HG03565 (cell line): ENCODE measurements around the gene MAPRE2.

Experiments used
- ATAC-seq: cut with Tn5 transposase; IDR thresholded peaks from one replicate; pipeline ENCODE4 v1.9.1; 2021; ENCODE audit warnings: mild to moderate bottlenecking, moderate library complexity; ENCODE audit not compliant: unreplicated experiment

The MAPRE2 gene

GRCh38 chr18:35118641-35119040 is 77.4 kb downstream of the MAPRE2 start:
- no peak for ATAC-seq

DNA sequence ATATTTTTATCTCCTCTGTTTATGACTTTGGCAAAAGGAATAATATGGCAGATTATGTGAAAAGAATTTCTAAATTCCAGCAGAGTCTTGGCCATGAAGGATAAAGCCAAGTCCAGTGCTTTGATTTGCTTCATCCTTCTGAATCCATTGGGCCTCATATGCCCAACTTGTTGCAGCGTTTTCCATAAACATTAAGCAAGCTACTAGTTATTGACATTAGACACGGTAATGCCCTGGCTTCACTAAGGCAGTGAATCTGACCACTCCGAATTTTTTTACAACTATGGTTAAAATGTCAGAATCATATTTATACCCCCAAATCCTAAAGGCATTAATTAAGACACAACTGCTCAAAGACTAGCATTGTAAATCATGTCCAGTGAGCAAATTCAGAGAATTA is 79.8 kb downstream of the MAPRE2 start:
- no peak for ATAC-seq

DNA sequence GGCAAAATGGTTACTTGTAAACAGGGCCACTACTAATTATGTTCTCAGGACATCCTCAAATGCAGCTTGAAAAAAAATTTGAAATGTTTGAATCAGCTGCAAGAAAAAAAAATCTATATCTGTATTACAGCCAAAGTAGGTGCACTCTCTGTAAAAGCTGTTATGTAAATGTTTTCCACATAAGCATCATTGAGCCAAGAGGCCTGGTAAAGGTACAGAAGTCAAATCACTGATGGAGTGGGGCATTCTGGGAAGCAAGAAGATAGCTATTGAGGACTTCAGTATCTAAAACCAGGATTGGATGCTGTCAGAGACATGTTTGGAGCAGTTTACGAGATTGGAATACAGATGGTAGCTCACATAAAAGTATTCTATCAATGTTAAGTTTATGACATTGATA is 80.3 kb downstream of the MAPRE2 start:
- ATAC-seq, result no peak

DNA sequence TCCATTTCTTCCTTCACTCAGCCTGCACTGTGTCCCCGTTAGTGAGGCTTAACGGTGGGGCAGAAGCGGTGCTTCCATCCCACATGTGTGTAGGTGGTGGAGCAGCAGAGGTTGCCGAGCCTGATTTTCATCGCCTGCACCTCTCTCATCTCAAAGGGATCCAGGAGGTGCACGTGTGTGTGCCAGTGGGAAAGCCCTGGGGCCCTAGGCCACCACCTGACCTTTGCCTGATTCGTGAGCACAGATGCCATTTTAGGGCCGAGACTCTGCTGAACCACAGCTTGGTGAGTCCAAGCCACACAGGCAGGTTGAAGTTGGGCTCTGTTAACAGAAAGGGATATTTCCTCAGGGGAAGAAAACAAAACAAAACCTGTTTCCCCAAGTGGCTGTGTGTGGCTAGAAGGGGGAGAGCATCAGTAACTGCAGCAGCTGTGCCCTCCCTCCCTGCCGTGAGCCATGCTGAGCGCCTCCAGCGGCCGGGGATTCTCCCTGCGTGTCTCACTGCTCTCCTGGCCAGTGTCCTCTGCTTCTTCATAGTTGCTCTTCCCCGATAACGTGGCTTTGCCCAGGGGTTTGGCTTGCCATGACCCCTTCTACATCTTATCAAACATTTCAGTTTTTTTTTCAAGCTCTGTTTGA is 81.5 kb downstream of the MAPRE2 start:
- peak; percentile 68 for ATAC-seq

DNA sequence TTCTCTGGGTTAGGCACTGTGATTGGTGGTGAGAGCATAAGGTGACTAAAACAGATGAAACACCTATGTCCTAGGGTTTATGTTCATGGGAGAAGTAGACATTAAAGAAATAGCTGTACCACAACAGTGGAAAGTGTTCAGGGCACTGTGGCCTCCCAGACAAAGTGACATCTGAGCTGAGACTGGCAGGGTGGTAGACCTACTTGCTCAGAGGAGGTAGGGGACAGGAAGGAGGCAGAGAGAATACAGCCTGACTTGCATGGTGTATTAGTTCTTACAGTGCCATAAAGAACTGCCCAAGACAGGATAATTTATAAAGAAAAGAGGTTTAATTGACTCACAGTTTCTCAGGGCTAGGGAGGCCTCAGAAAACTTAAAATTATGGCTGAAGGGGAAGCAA is 82.6 kb downstream of the MAPRE2 start:
- no peak for ATAC-seq

GRCh38 chr18:35127201-35127600 is 86.0 kb downstream of the MAPRE2 start:
- no peak for ATAC-seq

GRCh38 chr18:35128675-35129074 is 87.5 kb downstream of the MAPRE2 start:
- ATAC-seq, result no peak

- no peak for ATAC-seq
Observed at GRCh38 chr18:35130236-35130635, 89.0 kb downstream of the MAPRE2 start.

DNA sequence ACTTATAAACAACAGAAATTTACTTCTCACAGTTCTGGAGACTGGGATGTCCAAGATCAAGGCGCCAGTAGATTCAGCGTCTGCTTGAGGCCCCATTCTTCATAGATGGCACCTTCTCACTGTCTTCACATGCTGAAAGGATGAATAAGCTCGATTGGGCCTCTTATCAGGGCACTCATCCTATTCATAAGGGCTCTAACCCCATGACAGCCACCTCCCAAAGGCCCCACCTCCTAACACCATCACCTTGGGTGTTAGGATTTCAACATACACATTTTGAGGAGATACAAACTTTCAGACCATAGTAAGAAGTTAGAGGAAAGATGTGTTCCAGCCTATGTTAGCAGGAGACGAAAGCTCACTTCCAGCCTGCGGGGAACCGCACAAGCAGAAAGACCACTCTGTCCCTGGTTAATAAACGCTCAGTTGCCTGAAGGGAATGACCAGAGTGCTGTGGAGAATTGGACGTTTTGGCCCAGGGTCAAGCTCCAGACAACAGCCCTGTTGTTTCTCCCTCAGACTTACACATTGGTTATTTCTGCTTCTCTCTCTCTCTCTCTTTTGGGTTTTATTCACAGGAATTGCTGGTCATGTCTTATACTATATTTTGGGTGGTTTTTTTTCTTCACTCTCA is 90.3 kb downstream of the MAPRE2 start:
- ATAC-seq, result no peak

DNA sequence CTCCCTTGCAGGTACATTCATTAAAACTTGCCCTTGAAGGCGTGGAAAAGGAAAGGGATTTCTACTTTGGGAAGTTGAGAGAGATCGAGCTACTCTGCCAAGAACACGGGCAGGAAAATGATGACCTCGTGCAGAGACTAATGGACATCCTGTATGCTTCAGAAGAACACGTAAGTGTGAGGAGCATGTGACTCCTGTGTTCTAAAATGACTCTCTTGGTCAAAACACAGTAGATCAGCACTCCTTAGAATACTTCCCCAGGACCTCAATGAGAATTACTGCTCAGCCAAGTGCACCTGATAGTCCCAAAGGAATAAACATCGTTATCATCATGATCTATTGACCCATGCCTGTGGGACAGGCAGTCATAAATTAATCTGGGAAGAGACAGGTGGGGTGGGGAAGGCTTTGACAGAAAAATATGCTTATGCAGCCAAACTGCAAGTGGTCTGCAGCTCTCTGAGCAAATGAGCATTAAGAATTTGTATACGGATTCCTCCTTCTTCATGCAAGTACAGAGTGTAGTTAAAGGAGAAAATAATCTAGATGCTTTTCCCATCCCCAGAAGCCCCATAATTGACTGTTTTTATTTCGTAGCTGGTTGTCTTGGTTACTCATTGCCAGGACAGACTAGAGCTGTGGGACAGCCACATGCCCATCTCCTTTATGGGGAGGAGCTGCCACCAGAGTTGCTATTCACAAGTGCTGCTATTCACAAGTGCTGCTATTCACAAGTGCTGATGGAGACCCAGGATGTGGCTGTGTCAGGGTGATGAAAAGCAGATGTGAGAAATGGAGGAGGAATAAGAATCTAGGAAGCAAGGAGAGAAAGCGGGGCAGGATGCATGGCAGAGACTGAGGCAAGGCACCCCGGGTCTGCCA is 91.0 kb downstream of the MAPRE2 start:
- ATAC-seq, result no peak

GRCh38 chr18:35134190-35134730 is 93.0 kb downstream of the MAPRE2 start:
- ATAC-seq, result no peak

DNA sequence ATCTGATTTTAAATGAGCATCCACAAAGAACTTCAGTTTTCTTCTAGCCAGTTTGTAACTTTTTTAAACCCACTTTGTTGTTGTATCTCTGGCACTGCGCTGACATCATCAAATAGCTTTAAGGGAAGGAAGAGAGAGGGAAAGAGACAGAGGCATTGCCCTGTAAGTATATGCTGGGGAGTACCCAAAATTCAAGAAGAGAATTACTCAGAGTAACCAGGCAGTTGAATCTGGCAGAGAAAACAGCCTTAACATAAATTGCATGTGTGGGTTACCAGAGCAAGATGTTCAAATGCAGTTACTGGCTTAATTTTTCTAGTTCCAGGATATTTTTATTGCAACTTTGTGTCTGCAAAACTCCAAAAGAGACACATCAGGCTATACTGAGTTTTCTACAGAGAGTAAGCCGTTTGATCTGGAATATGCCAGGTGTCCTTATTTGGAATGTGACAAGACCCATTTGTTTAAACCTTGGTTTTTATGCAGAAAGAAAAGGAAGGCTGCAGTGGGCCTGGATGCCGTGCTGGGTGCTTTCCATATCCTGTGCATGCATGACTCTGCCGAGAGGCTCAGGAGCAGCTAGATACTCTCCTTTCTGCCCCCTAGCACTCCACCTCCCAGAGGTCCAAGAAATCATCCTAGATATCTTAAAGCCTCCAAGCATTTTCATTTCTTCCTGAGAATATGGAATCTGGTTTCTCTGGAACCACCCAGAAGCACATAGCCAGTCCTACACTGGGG is 93.7 kb downstream of the MAPRE2 start:
- no peak for ATAC-seq

DNA sequence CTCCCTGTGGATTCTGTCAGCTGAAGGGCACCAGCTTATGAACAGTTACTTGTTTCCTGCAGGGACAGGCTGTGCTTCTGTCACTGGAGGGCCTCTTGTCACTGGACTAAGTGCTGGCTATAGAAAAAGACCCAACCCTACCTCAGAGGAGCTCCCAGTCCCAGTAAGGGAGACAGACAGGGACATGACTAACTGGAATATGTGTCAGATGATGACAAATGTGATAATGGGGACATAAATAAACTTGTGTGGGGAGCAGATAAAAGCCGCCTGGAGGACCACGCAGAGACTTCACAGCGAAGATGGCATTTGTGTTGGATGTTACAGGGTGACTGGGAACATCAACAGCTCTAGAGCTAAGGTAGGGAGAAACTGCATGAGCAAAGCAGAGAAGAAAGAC is 95.0 kb downstream of the MAPRE2 start:
- ATAC-seq, result no peak

- no peak for ATAC-seq
Observed at GRCh38 chr18:35136885-35137284, 95.7 kb downstream of the MAPRE2 start.

GRCh38 chr18:35137632-35138031 is 96.4 kb downstream of the MAPRE2 start:
- ATAC-seq, result no peak

GRCh38 chr18:35138773-35139172 is 97.6 kb downstream of the MAPRE2 start:
- no peak for ATAC-seq

DNA sequence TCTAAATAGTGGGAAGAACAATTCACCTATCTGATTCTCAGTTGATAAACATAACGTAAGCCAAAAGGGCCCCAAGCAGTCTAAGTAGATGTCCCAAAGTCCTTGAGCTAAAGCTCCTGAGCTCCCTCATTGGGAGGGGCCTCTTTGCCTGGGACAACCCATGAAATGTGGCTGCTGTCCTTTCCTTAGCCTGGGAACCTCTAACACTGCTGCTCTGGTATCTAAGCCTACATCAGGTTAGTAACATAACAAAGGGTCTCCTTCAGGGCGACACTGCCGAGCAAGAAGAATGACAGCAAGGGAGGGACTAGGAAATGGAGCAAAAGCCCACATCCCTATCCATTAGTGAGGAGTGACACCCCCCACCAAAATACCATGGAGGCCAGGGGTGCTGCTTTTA is 98.3 kb downstream of the MAPRE2 start:
- no peak for ATAC-seq

DNA sequence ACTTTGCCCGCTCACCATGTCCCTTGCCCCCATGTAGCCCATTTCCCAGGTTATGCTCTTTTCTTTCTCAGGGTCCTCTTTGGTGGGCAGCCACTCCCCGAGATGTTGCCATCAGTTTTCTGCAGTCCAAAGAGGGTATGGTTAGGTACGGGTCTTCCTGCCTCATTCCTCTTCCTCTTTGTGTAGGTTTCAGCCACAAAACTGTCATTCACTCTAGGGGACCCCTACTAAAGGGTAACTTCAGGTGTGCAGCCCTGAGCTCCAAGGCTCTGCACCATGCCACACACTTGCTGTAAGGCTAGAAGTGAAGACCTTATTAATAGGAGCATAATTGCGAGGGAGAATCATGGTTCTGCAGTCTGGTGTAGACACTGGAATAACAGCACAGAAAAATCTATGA is 99.9 kb downstream of the MAPRE2 start:
- no peak for ATAC-seq

DNA sequence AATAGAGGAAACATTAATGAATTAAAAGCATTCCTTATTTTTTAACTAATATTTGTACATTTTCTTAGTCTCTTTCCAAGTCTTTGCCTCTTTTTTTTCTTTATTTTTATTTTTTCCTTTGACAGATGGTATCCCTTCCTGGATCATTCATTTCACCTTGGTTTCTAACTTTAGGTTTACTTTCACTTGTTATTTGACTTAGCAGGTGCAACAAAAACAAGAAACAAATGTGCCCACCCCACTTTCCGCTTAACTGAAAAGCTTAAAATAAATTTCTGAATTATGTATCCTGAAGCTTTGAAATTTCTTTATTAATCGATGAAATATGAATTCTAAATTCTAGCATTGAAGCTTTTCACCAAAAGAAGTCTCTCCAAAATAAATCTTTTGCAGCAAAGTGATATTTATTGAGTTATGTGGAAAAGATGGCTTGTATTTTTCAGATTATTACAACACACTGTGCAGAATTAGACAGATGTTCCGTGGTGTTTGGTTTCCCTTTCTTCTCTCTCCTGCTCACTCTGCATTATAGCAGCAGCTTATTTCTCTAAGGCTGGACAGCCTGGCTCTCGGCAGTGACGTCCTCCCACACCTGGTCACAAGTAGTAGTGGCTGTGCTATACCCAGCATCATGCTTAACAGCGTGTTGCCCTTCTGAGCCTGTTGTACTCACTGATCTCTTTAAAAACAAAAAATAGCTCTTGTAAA is 100.5 kb downstream of the MAPRE2 start:
- ATAC-seq, result no peak

DNA sequence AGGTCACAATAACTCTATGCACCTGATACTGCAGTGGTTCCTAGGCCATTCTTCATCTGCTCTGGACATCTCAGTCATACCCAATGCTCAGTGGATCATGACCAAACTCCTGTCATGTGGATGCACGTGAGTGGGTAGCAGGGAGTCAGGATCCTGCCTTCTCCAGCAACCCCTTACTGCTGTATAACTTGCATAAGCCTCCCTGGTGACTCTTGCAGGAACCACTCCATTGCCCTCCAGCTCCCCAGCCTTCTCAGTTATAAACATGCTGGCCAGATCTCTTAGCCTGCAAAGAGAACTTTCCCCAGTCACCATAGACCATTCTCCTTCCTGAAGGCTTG is 101.0 kb downstream of the MAPRE2 start:
- no peak for ATAC-seq
